Spleen (tissue), 7 donors: ENCODE measurements around the gene KHDRBS1.

Source experiments
- POLR2AphosphoS5 ChIP-seq, 3 donors: sonication (generic); formaldehyde crosslinking; IDR thresholded peaks; one replicate each; pipeline ENCODE4 v1.5.1; 2017; ENCODE audit warnings: antibody characterized with exemption in 3 of 3
- TF ChIP-seq, protein P1 (sequence below), 11 experiments: fragments of 200-600 bp in 7 of 11; fragments of 450-650 bp in 4 of 11; sonication (generic) in 4 of 11; IDR thresholded peaks in 8 of 11; conservative IDR thresholded peaks in 3 of 11; 1 replicate in 7 of 11; 2 replicates in 4 of 11; pipeline versions ENCODE4 v1.4.0 to v1.8.0; 2016 to 2021; ENCODE audit warnings: antibody characterized with exemption in 11 of 11, inconsistent platforms in 4 of 11, mild to moderate bottlenecking in 1 of 11
- donor health status: DM: no; HTN: no; CAD: no; lungs with moderate emphysema.
- donor health status: DM: no; HTN: no; CAD: no.
- donor health status: DM: no; HTN: no; CAD: no.

DNA sequence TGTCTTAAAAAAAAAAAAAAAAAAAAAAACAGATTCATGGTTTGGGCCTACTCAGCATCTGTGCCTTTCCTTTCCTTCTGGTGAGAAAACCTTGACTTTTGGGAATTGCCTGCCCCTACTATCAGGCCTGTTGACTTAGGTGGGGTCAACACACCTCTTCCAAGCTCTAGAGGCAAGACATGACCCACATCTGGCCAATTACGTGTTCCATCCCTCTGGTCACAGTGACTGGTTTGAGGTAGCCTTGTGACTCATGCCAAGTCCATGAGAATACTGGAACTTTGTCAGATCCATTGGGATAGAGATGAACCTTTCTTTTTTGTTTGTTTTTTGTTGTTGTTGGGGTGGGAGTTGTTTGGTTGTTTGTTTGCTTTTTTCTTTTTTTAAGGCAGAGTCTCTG lies 37.3 kb upstream of the KHDRBS1 start:
- no peak for TF ChIP-seq POLR2AphosphoS5 (IDR thresholded peaks at IDR 0.05)
- TF ChIP-seq, protein P1, sequence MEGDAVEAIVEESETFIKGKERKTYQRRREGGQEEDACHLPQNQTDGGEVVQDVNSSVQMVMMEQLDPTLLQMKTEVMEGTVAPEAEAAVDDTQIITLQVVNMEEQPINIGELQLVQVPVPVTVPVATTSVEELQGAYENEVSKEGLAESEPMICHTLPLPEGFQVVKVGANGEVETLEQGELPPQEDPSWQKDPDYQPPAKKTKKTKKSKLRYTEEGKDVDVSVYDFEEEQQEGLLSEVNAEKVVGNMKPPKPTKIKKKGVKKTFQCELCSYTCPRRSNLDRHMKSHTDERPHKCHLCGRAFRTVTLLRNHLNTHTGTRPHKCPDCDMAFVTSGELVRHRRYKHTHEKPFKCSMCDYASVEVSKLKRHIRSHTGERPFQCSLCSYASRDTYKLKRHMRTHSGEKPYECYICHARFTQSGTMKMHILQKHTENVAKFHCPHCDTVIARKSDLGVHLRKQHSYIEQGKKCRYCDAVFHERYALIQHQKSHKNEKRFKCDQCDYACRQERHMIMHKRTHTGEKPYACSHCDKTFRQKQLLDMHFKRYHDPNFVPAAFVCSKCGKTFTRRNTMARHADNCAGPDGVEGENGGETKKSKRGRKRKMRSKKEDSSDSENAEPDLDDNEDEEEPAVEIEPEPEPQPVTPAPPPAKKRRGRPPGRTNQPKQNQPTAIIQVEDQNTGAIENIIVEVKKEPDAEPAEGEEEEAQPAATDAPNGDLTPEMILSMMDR (IDR thresholded peaks at IDR 0.05 in 8 of 11, conservative IDR thresholded peaks at IDR 0.05 in 3 of 11) = no peak
